PC-3 (cell line): Measurements from ENCODE around the gene ABCC2. TPM values are rescaled to one million over a fixed set of nuclear protein-coding genes. Genes with fewer than 3 reads are reported as not detected.

Source experiments
- ATAC-seq: fragments of 200-7000 bp; cut with Tn5 transposase; 2 replicates; pipeline ENCODE4 v1.9.1; 2020; ENCODE audit warnings: mild to moderate bottlenecking, moderate library complexity
- BruUV-seq: library from RNA; stranded (reverse); fragments of 400-500 nt; replicated peaks from 2 replicates; lab custom pipeline; 2021; lab: Mats Ljungman, UMichigan
- CTCF ChIA-PET: fragments of 300-600 bp; sonication (Branson Sonifier 250); formaldehyde crosslinking; loops from one replicate; lab custom pipeline; 2022; ENCODE audit warnings: antibody characterized with exemption; lab: Charles Lee
- POLR2A ChIA-PET: fragments of 300-600 bp; sonication (Branson Sonifier 250); formaldehyde crosslinking; loops from one replicate; lab custom pipeline; 2022; ENCODE audit warnings: antibody characterized with exemption; ENCODE audit not compliant: unreplicated experiment; lab: Charles Lee
- DNase-seq: peaks from one replicate; pipeline ENCODE4 v3.0.0-alpha.2; 2015
- H2AFZ ChIP-seq: fragments of 300-600 bp; sonication (generic); 2 replicates; pipeline ENCODE4 v1.6.0; 2016; ENCODE audit warnings: antibody characterized with exemption, low read length
- H3F3A ChIP-seq: fragments of 300-600 bp; sonication (generic); one replicate; pipeline ENCODE4 v1.6.0; 2017; ENCODE audit warnings: antibody characterized with exemption, low read length, control low read depth, mild to moderate bottlenecking; ENCODE audit not compliant: unreplicated experiment
- H3K27ac ChIP-seq: fragments of 300-600 bp; sonication (generic); 2 replicates; pipeline ENCODE4 v1.5.1; 2016; ENCODE audit warnings: mild to moderate bottlenecking, low read length
- H3K27me3 ChIP-seq: fragments of 300-600 bp; sonication (generic); 2 replicates; pipeline ENCODE4 v1.6.1; 2016; ENCODE audit warnings: low read length, mixed read lengths
- H3K36me3 ChIP-seq: fragments of 300-600 bp; sonication (generic); 2 replicates; pipeline ENCODE4 v1.6.1; 2016; ENCODE audit warnings: low read depth, mixed run types, low read length, mixed read lengths
- H3K4me1 ChIP-seq: fragments of 300-600 bp; sonication (generic); 2 replicates; pipeline ENCODE4 v1.5.1; 2016; ENCODE audit warnings: low read length; ENCODE audit not compliant: insufficient read depth
- H3K4me2 ChIP-seq: fragments of 300-600 bp; sonication (generic); 2 replicates; pipeline ENCODE4 v1.6.0; 2016; ENCODE audit warnings: low read length
- H3K4me3 ChIP-seq: fragments of 300-600 bp; sonication (generic); 2 replicates; pipeline ENCODE4 v1.5.1; 2016; ENCODE audit warnings: mild to moderate bottlenecking, low read length, mixed read lengths
- H3K79me2 ChIP-seq: fragments of 300-600 bp; sonication (generic); 2 replicates; pipeline ENCODE4 v1.6.1; 2017; ENCODE audit warnings: low read length, mixed read lengths
- H3K9ac ChIP-seq: fragments of 300-600 bp; sonication (generic); 2 replicates; pipeline ENCODE4 v1.6.0; 2016; ENCODE audit warnings: mild to moderate bottlenecking, low read length
- H3K9me2 ChIP-seq: fragments of 300-600 bp; sonication (generic); replicated peaks from 2 replicates; pipeline ENCODE4 v1.6.1; 2016; ENCODE audit warnings: mixed run types, low read length, mixed read lengths
- H3K9me3 ChIP-seq: fragments of 300-600 bp; sonication (generic); 2 replicates; pipeline ENCODE4 v1.6.1; 2016; ENCODE audit warnings: low read length, mixed read lengths
- H4K20me1 ChIP-seq: fragments of 300-600 bp; sonication (generic); 2 replicates; pipeline ENCODE4 v1.6.1; 2016; ENCODE audit warnings: low read length, mixed read lengths
- CTCF ChIP-seq: fragments of 300-600 bp; sonication (generic); conservative IDR thresholded peaks from 2 replicates; pipeline ENCODE4 v1.5.1; 2017; ENCODE audit warnings: antibody characterized with exemption, low read depth, mild to moderate bottlenecking, low read length
- EZH2 ChIP-seq: fragments of 300-600 bp; sonication (generic); IDR thresholded peaks from one replicate; pipeline ENCODE4 v1.6.1; 2017; ENCODE audit warnings: antibody characterized with exemption, mild to moderate bottlenecking, low read length; ENCODE audit not compliant: unreplicated experiment
- EZH2phosphoT487 ChIP-seq: fragments of 300-600 bp; sonication (generic); IDR thresholded peaks from 2 replicates; pipeline ENCODE4 v1.6.1; 2018; ENCODE audit warnings: mild to moderate bottlenecking, antibody characterized with exemption, low read length, borderline replicate concordance
- intact Hi-C: fragments of 100-400 bp; cut with micrococcal nuclease; formaldehyde crosslinking; loops from 2 replicates; pipeline ENCODE4 v1.9.0; 2023
- total RNA-seq: library from RNA; depleted of rRNA; stranded (reverse); fragments of >200 nt; gene quantifications from 2 replicates; pipeline ENCODE4 v1.2.3, GENCODE V29; 2014

ABCC2 gene
- total RNA-seq, 1 experiment from 2014 or later: 2.4 TPM

- H3K9ac ChIP-seq: no peak overlapping the region
- H3K79me2 ChIP-seq: no peaks in the 10 kb centered on the region
- ChIA-PET POLR2A (no interaction called here), CTCF (no interaction called here)
- no peak overlapping the region for H3K4me2 ChIP-seq
- no peaks in the 10 kb centered on the region for H4K20me1 ChIP-seq
- no peaks in the 10 kb centered on the region for H3K27me3 ChIP-seq
- H3K9me2 ChIP-seq: no peaks in the 10 kb centered on the region
- H3K4me3 ChIP-seq: no peak overlapping the region
- no peaks in the 10 kb centered on the region for H3K9me3 ChIP-seq
- TF ChIP-seq CTCF (no peak), EZH2phosphoT487 (no peak), EZH2 (no peak)
- H3F3A ChIP-seq: no peaks in the 10 kb centered on the region
- intact Hi-C loops: no loop called here
- H3K27ac ChIP-seq: no peak overlapping the region
- no TSS peak for BruUV-seq
- ATAC-seq: no peak
- H2AFZ ChIP-seq: no peak overlapping the region
- H3K4me1 ChIP-seq: no peaks in the 10 kb centered on the region
- no peak for DNase-seq
- peaks cover 17% of the 10 kb centered on the region; the same call in 1 of the 2 replicates for H3K36me3 ChIP-seq
These were observed 26.3 kb upstream of the ABCC2 start for GRCh38 chr10:99756159-99756558.

DNA sequence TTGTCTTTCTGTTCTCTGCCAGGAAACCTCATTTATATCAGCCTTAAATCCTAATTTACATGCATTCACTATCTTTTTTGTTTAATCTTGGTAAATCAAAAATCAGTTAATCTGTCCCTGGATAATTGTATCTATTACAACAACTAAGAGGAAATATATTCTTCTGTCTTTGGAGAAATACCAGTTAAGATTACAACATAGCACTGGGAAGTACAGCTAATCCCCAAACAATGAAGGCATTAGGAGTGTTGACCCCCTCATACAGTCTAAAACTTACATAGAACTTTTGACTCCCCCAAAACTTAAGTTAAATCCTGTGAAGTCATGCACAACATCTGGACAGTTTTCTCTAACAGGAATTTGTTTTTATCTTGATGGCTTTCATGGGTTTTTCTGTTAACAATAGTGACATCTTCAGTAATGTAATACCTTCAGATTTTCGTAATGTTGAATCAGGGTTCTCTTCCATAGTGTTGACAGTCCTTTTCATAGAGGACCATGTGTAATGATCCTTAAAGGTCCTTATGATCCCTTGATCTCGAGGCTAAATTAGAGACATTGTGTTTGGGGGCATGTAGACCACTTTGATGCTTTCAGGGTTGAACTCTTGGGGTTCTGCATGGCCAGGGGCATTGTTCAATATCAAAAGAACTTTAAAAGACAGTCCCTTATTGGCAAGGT lies 24.1 kb upstream of the ABCC2 start:
- Histone ChIP-seq H3K79me2 (no peaks in the 10 kb centered on the region), H3K9ac (no peak overlapping the region), H3F3A (no peaks in the 10 kb centered on the region), H3K27me3 (no peaks in the 10 kb centered on the region), H3K36me3 (peaks cover 17% of the 10 kb centered on the region; the same call in 1 of the 2 replicates), H3K9me2 (no peaks in the 10 kb centered on the region), H3K4me3 (no peak overlapping the region), H2AFZ (no peak overlapping the region), H3K4me2 (no peak overlapping the region), H3K27ac (no peak overlapping the region), H4K20me1 (no peaks in the 10 kb centered on the region), H3K4me1 (no peaks in the 10 kb centered on the region), H3K9me3 (no peaks in the 10 kb centered on the region)
- ChIA-PET CTCF (no interaction called here), POLR2A (no interaction called here)
- TF ChIP-seq CTCF: no peak
- no peak for TF ChIP-seq EZH2
- no peak for TF ChIP-seq EZH2phosphoT487
- intact Hi-C loops: no loop called here
- DNase-seq: no peak
- no TSS peak for BruUV-seq
- no peak for ATAC-seq

- Histone ChIP-seq H3K79me2 (no peaks in the 10 kb centered on the region), H3K36me3 (peaks cover 17% of the 10 kb centered on the region; the same call in 1 of the 2 replicates), H3K9me2 (no peaks in the 10 kb centered on the region), H3K9me3 (no peaks in the 10 kb centered on the region), H3F3A (no peaks in the 10 kb centered on the region), H3K4me2 (no peak overlapping the region), H3K9ac (no peak overlapping the region), H3K27me3 (no peaks in the 10 kb centered on the region), H2AFZ (no peak overlapping the region), H3K27ac (no peak overlapping the region), H4K20me1 (no peaks in the 10 kb centered on the region), H3K4me1 (no peaks in the 10 kb centered on the region), H3K4me3 (no peak overlapping the region)
- no peak for TF ChIP-seq EZH2phosphoT487
- no peak for TF ChIP-seq EZH2
- no peak for TF ChIP-seq CTCF
- ChIA-PET POLR2A (no interaction called here), CTCF (interaction anchor here (0.5 kb wide), 1 partner anchor 79 kb away, joined by 3 read pairs; no protein-coding TSS in a partner anchor)
- ATAC-seq (no peak), DNase-seq (no peak)
- intact Hi-C loops: no loop called here
- BruUV-seq: no TSS peak
These were observed 22.1 kb upstream of the ABCC2 start for GRCh38 chr10:99760321-99760720.
